ENCODE results near the gene PDE4DIP.
"Not testable (repeated sequence)": the region's sequence is repeated elsewhere in the genome, so short reads cannot be mapped to it uniquely, and the experiment has no call there.

PDE4DIP gene

DNA sequence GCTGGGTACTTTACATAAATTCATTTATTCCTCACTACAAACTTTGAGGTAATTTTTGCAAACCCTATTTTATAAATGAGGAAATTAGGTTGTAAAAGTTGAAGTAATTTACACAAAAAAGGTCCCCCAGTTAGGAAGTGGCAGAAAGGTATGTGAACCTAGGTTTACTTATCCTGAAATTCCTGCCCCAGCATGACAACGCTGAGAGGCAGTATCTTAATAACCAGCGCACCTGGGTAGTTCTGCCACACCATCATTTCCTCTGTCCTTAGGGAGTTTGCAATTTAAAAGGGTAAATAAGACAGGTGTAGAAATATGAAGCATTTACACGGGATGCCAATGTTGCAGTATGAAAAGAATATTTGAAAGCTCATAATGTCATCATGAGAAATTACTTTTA lies 79.6 kb downstream of the PDE4DIP start:
- DNase-seq, result not testable (repeated sequence)

DNA sequence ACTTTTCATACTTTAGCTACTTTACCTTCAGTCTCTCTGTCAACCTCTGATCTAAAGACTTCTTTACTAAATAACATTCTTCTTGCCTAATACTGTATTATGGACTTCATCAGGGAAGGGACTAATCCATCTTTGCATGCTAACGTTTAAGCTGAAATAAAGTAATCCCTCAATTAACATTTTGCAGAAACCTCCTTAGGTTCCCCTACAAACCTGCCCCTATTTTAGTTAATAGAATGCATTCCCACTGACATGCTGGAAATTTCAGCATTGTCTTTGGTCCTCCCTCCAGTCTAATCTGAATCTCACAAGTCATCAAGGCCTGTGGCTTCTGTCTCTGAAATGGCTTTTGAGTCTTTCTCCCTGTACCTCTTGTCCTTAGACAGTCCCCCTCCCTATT lies 83.4 kb downstream of the PDE4DIP start:
- DNase-seq, result not testable (repeated sequence)

DNA sequence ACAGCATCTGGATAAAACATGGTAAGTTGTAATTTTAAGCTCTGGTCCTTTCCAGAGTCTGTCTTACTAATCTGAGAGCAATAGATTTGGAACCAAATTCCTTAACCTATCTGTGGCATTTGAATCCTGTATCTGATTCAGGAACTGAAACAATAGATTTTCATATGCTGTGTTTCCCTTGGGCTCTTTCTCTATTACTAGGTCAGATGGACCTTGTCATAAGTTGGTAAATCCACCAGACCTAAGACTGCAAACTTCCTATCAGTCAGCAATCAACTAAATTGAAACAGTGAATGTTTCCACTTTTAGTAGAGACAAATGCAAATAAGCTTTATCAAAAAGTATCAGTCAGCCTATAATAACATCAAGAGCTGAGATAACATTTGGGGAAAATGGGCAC lies 85.0 kb downstream of the PDE4DIP start:
- not testable (repeated sequence) for DNase-seq

DNA sequence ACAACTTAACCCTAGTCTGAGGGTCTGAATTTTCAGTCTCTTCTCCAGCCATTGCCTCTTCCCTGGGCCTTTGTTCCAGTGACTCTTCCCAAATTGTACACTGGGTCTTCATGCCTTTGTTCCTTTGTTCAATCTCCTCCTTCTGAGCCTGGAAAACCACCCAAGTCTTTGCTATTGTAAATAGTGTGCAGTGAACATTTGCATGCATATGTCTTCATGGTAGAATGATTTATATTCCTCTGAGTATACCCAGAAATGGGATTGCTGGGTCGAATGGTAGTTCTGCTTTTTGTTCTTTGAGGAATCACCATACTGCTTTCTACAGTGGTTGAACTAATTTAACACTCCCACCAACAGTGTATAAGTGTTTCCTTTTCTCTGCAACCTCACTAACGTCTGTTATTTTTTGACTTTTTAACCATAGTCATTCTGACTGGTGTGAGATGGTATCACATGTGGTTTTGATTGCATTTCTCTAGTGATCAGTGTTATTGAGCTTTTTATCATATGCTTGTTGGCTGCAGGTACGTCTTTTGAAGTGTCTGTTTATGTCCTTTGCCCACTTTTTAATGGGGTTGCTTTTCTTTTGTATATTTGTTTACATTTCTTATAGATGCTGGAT lies 91.3 kb downstream of the PDE4DIP start:
- DNase-seq, result not testable (repeated sequence)

DNA sequence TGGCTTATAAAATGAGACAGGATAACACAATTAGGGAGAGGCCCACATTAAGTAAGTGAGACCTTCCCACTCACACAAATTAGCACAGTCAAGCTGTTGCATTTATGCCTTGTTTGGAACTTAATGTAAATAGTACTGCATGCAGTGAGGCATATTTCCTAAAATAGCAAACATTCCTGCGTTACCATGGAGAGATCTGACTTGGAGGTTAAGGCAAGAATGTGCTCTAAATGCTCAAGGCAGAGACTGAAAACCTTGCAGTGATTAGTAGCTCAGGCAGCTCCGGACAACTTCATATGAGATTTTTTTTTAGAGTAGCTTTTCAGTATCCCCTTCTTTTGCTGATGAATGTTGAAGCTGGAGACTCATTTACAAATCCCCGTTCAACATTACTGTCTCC lies 98.7 kb downstream of the PDE4DIP start:
- not testable (repeated sequence) for DNase-seq

DNA sequence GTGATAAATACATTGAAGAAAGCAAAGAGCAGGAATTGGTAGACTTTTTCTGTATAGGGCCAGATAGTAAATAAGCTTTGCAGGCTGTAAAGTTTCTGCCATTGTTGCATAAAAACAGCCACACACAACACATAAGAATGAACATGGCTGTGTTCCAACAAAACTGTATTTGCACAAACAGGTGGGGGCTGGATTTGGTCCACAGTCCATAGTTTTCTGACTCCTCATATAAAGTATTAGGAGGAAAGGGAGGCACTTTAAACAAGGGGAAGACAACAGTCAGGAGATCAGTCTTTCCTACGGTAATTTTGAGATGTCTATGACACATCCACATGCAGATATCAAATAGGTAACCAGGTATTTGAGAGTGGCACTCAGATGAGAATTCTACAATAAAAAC lies 100.9 kb downstream of the PDE4DIP start:
- DNase-seq, result not testable (repeated sequence)

DNA sequence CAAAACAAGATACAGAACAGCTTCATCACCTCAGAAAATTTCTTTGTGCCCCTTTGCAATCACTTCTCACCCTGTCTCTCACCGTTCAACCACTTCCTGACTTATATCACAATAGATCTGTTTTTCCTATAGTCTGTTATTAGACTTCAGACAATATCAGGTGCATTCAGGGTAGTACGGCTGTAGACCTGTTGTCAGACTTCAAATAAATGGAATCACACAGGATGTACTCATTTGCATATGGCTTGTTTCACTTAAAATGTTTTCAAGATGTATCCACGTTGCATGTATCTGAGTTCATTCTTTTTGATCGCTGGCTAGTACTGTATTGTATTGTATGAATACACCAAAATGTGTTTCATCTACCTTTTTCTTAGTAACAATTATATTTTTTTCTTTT lies 104.5 kb downstream of the PDE4DIP start:
- DNase-seq, result peak; percentile 4 to 39

DNA sequence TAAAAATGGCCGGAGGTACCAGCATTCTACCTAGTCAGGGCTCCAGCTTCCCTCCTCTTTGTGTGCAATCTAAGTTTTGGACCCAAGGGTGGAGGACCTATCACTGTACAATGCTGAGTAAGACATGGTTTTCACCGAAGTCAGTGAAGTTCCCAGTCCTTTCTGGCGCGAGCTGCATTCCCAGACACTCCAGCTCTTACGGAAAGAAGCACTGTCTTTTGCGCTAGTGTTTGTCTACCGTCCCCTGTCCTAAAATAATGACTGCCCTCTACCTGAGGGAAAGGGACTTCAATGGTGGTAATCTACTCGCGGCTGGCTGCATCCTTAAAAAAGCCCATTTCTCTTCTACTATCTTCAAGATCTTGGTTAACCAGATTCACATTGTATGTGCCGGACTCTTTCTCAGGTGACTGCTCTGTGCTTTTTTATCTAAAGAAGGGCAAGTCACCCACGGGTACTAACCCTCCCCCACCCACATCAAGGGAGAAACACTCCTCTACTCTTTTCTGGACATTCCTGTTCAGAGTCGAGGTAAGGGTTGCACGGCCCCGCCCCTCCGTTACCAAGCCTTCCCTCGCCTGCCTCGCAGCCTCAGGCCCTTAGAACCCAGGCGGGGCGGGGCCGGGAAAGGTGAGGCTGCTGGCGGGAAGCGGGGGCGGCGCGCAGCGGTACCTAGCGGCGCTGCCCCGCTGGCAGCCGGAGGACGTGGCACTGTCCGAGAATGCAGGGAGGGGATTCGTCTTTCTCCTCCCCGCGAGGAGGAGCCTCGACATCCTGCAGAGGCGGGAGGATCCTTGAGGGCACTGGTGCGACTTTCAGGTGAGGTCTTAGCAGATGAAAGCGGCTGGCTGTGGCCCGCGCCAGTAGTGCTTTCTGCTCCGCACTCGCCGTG lies 107.4 kb downstream of the PDE4DIP start:
- peak; percentile 71 to 77 for DNase-seq

DNA sequence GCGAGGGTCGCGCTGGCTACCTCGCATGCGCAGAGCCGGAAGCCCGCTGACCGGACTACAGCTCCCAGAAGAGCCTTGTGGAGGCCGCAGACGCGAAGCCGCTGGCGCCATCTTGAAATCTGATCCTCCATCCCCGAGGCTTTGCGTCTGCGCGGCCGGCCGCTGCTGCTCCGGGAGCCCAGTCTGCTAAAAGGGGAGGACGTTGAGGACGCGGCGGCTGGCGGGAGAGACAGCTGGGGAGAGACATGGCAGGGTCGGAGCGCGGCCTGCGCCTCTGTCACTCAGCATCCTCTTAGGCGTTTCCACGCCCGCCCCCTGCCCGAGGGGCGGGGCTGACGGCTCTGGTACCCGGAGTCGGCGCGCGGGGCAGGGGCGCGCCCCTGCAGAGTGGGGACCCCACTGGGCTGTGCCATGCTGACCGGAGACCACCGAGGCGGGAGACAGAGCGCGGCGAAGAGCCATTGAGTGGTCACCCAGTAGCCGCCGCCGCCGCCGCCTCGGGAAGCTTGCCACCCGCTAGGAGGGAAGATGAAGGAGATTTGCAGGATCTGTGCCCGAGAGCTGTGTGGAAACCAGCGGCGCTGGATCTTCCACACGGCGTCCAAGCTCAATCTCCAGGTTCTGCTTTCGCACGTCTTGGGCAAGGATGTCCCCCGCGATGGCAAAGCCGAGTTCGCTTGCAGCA lies 108.2 kb downstream of the PDE4DIP start:
- peak; percentile 76 to 79 for DNase-seq

DNA sequence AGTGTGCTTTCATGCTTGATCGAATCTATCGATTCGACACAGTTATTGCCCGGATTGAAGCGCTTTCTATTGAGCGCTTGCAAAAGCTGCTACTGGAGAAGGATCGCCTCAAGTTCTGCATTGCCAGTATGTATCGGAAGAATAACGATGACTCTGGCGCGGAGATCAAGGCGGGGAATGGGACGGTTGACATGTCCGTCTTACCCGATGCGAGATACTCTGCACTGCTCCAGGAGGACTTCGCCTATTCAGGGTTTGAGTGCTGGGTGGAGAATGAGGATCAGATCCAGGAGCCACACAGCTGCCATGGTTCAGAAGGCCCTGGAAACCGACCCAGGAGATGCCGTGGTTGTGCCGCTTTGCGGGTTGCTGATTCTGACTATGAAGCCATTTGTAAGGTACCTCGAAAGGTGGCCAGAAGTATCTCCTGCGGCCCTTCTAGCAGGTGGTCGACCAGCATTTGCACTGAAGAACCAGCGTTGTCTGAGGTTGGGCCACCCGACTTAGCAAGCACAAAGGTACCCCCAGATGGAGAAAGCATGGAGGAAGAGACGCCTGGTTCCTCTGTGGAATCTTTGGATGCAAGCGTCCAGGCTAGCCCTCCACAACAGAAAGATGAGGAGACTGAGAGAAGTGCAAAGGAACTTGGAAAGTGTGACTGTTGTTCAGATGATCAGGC lies 108.8 kb downstream of the PDE4DIP start:
- DNase-seq, result peak; percentile 1 to 17

DNA sequence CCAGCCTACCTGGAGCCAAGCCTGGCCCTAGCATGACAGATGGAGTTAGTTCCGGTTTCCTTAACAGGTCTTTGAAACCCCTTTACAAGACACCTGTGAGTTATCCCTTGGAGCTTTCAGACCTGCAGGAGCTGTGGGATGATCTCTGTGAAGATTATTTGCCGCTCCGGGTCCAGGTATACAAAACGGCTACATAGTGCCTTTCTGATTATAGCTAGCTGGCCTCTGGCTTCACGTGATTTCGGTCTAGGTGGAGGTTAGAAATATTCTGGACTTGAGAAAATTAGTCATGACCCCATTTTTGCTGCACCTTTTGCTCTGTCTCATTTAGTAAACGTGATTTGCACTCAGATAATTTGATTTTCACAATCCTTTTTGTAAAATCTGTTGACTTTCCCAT lies 109.5 kb downstream of the PDE4DIP start:
- DNase-seq, result not testable (repeated sequence)

DNA sequence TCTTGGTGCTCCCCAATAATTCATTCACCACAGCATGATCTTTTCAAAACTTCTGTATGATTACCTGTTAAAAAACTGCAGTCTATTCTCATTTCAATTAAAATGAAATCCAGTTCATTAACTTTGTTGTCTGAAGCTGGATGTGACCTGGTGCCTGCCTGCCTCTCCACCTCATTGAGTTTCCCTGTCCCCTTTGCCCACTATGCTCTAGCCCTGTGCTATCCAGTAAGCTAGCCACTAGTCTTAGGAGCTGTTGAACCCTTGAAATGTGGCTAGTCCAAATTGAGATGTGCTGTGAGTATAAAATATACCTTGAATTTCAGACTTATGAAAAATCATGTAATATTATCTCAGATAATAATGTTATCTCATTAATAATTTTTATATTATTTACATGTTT lies 114.1 kb downstream of the PDE4DIP start:
- not testable (repeated sequence) for DNase-seq

DNA sequence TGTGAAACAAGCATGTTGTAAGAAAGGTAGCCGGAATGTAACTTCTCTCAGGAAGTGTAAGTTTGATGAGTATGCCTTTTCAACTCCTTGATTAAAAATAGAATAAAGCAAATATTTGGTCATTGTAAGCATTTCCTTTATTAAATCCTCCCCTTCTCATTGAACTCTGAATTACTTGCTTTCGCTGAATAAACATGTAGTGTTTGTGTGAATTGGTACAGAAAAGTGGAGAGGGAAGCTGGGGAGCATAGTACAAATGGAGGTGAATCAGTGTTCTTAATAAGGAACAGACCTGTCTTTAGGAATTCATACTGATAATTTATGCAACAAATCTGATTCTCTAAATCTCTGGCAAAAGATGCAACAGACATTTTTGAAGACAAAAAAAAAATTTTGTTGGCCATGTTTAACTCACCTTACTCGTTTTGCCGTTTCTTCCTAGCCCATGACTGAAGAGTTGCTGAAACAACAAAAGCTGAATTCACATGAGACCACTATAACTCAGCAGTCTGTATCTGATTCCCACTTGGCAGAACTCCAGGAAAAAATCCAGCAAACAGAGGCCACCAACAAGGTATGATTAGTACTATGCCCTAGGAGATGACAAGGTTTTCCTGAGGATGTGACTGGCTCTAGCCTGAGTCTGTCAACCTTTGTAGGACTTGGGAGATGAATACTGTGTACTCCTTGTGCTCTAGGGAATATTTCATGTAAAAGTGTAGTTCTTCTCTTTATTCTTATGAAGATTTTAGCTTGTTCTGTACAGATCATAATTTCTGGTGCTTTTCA lies 116.2 kb downstream of the PDE4DIP start:
- not testable (repeated sequence) for DNase-seq

DNA sequence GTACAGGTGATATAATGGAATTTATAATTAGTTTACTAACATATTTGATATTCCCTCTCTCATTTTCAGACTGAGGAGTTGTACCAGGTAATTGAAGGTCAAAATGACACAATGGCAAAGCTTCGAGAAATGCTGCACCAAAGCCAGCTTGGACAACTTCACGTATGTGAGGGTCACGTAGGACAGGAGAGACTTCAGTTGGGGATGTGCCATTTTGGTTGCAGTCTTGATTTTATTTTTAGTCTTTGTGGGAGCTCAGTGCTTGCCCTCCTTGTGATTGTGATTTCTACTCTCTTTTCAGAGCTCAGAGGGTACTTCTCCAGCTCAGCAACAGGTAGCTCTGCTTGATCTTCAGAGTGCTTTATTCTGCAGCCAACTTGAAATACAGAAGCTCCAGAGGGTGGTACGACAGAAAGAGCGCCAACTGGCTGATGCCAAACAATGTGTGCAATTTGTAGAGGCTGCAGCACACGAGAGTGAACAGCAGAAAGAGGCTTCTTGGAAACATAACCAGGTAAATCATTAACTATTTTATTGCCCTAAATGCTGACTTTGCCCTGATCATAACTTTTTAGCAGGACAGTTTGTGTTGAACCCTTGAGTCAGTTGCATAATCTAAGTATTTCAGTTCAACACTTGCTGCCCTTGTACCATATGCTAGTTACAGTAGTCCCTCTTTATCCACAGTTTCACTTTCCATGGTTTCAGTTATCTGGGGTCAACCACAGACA lies 118.1 kb downstream of the PDE4DIP start:
- DNase-seq, result not testable (repeated sequence)

DNA sequence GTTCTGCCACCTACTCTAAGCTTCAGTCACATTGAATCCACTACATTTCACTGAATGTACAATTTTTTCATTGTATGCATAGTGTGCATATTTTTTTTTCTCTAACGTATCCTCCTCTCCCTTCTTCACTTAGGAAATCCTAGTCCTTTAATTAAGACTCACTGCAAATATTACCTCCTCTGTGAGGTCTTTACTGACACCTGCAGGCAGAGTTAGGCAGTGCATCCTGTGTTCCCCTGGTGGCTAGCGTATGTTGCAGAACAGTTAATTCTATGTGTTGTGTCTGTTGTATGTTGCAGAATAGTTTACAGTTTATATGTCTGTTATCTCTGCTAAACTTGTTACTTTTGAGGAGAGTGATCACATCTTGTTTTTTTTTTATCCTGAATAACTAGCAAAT lies 121.9 kb downstream of the PDE4DIP start:
- not testable (repeated sequence) for DNase-seq

DNA sequence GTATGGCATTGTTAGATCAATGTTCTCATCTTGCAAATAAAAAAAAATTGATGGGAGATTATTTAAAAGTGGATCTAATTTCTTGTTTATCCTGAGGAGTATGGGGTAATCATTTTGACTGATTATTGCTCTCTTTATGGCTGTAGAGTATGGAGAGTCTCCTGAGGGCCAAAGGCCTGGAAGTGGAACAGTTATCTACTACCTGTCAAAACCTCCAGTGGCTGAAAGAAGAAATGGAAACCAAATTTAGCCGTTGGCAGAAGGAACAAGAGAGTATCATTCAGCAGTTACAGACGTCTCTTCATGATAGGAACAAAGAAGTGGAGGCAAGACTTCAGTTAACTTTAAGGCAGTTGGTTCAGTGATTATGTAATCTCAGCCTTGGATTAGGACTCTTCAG lies 123.4 kb downstream of the PDE4DIP start:
- not testable (repeated sequence) for DNase-seq

DNA sequence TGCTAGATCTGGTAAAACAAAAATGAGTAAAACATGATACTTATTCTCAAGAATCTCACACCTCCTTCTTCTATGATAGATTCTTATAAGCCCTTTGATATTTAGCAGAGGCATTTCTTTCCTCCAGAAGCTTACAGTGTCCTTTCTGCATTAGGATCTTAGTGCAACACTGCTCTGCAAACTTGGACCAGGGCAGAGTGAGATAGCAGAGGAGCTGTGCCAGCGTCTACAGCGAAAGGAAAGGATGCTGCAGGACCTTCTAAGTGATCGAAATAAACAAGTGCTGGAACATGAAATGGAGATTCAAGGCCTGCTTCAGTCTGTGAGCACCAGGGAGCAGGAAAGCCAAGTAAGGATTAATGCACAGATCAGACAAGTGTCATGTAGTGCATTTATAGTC lies 124.5 kb downstream of the PDE4DIP start:
- DNase-seq, result not testable (repeated sequence)

DNA sequence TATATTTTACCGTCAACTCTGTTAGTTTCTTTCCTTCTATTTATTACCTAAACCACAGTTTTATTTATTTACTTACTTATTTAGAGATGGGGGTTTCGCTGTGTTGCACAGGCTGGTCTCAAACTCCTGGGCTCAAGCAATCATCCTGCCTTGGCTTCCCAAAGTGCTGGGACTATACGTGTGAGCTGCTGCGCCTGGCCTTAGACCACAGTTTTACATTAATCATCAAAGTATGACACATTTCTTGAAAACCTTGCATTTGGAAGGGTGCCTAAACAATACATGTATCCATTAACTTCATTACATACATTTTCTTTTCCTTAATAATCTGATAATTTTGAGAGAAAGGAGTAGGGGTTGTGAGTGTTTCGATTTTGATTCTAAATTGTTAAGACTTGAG lies 124.9 kb downstream of the PDE4DIP start:
- not testable (repeated sequence) for DNase-seq

DNA sequence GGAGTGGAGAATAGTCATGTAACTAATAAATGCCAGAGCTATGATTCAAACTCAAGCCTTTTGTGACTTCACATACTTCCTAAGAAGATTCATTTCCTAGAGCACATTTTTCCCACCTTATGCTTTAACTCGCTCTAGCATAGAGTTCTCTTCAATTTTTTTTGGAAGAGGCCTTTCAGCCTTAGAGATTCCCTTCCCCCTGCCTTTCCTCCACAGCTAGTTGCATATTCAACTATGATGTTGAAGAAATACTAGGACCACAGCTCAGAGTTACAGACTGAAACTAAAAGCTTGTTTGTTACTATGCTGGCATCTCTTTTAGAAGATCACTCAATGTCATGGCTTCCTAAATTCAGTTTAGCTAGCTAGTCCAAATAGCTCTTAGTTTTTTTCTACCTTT lies 131.2 kb downstream of the PDE4DIP start:
- DNase-seq, result not testable (repeated sequence)

DNA sequence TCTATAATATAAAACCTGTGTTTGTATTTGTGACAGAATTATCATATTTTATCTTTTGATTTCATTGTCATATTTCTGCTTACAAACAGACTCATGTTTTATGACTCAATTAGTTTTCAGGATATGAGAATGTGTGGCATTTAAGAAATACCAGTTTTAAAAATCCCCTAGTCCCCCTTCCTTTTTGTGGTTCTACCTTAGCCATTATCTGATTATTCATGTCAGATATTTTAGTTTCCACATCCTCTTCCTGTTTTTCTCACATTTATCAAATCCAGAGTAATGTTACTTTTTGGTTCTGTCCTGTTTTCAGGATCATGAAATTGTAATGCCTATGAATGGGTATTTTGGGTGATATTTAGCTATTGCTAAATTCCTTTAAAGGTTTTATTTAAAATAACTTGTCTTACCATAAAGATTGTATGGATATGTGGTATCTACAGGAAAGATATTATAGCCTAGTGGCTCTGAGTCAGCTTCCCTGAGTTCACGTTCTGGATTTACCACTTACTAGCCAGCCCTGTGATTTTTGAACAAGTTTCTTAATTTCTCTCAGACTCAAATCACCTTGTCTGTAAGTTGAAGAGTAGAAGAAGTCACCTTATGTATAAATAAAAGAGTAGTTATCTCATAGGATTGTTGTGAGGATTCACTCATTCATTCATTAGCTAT lies 131.8 kb downstream of the PDE4DIP start:
- not testable (repeated sequence) for DNase-seq

DNA sequence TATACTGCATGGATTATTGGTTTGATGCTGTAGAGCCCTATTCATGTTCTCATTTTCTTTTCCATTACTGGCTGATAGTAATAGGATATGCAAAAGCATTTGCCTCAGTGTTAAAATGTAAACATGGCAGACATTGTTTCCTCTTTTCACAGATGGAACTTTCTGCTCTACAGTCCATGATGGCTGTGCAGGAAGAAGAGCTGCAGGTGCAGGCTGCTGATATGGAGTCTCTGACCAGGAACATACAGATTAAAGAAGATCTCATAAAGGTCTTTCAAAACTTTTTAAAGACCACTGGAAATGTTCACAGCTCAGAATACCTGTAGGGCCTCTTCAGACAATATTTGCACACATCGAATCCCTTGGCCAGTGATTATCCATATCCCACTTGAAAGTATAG lies 133.6 kb downstream of the PDE4DIP start:
- not testable (repeated sequence) for DNase-seq

Data from CD4-positive, alpha-beta T cell treated with Interleukin-1 beta for 1 hour (primary cell).